Activated B cell treated with CpG ODN at 0.5 μM for 24 hours (primary cell): Measurements from ENCODE around the gene HAUS8. TPM values are rescaled to one million over a fixed set of nuclear protein-coding genes. Genes with fewer than 3 reads are reported as not detected.

Experiments
- ATAC-seq: fragments of 200-7000 bp; cut with Tn5 transposase; one replicate; pipeline ENCODE4 v1.10.0; 2021; ENCODE audit warnings: low read depth, mild to moderate bottlenecking, moderate library complexity
- CTCF ChIA-PET: fragments of 350-600 bp; sonication (Branson Sonifier 250); formaldehyde crosslinking; loops from one replicate; lab custom pipeline; 2021; ENCODE audit warnings: antibody characterized with exemption; lab: Charles Lee
- POLR2A ChIA-PET: fragments of 350-600 bp; sonication (Branson Sonifier 250); formaldehyde crosslinking; loops from one replicate; lab custom pipeline; 2021; ENCODE audit warnings: antibody characterized with exemption; lab: Charles Lee
- DNase-seq: peaks from one replicate; pipeline ENCODE4 v3.0.0; 2022
- H3K27ac Mint-ChIP-seq: one replicate; pipeline ENCODE4 v1.8.0; 2020; ENCODE audit warnings: mixed read lengths
- H3K27me3 Mint-ChIP-seq: one replicate; pipeline ENCODE4 v1.8.0; 2021; ENCODE audit warnings: mixed read lengths
- H3K36me3 Mint-ChIP-seq: one replicate; pipeline ENCODE4 v1.8.0; 2021; ENCODE audit warnings: low read depth, mixed read lengths
- H3K4me1 Mint-ChIP-seq: one replicate; pipeline ENCODE4 v1.8.0; 2021; ENCODE audit warnings: mixed read lengths
- H3K4me3 Mint-ChIP-seq: one replicate; pipeline ENCODE4 v1.8.0; 2020; ENCODE audit warnings: mild to moderate bottlenecking, mixed read lengths
- H3K9me3 Mint-ChIP-seq: one replicate; pipeline ENCODE4 v1.8.0; 2020; ENCODE audit warnings: mixed read lengths
- intact Hi-C: fragments of 100-400 bp; cut with micrococcal nuclease; formaldehyde crosslinking; loops from one replicate; pipeline ENCODE4 v1.15.1; 2024
- total RNA-seq: library from RNA; stranded (reverse); gene quantifications from 2 replicates; pipeline ENCODE4 v1.2.3, GENCODE V29; 2022
- TF ChIP-seq, protein P1 (sequence below): fragments of 200-600 bp; IDR thresholded peaks from one replicate; pipeline ENCODE4 v1.8.0; 2022; ENCODE audit warnings: antibody characterized with exemption, mild to moderate bottlenecking

The HAUS8 gene
- total RNA-seq, 1 donor from 2014 or later: 15.8 TPM

DNA sequence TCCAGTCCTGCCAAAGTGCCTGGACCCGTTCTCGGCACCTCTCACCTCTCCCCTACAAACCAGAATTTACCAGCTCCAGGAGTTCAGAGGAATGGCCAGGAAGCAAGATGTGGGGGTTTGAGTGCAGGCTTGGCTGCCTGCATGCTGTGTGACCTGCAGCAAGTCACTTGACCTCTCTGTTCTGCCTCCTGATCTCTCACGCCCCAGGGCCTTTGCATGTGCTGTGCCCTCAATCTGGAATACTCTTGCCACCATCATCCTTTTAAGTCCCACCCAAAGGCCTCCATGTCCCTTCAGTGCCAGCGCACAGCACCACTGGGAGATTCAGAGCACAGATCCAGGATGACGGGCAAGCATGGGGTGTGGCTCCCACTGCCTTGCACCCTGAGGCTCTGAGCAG is 43.7 kb upstream of the HAUS8 start:
- no peaks in the 10 kb centered on the region for H3K9me3 Mint-ChIP-seq
- peaks cover 48% of the 10 kb centered on the region for H3K4me1 Mint-ChIP-seq
- H3K27me3 Mint-ChIP-seq: no peaks in the 10 kb centered on the region
- TF ChIP-seq, protein P1, sequence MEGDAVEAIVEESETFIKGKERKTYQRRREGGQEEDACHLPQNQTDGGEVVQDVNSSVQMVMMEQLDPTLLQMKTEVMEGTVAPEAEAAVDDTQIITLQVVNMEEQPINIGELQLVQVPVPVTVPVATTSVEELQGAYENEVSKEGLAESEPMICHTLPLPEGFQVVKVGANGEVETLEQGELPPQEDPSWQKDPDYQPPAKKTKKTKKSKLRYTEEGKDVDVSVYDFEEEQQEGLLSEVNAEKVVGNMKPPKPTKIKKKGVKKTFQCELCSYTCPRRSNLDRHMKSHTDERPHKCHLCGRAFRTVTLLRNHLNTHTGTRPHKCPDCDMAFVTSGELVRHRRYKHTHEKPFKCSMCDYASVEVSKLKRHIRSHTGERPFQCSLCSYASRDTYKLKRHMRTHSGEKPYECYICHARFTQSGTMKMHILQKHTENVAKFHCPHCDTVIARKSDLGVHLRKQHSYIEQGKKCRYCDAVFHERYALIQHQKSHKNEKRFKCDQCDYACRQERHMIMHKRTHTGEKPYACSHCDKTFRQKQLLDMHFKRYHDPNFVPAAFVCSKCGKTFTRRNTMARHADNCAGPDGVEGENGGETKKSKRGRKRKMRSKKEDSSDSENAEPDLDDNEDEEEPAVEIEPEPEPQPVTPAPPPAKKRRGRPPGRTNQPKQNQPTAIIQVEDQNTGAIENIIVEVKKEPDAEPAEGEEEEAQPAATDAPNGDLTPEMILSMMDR: no peak
- peaks cover 48% of the 10 kb centered on the region for H3K36me3 Mint-ChIP-seq
- no peak overlapping the region for H3K4me3 Mint-ChIP-seq
- DNase-seq (no peak), ATAC-seq (no peak)
- H3K27ac Mint-ChIP-seq: no peak overlapping the region
- POLR2A ChIA-PET: no interaction called here
- intact Hi-C loops: no loop called here
- CTCF ChIA-PET: no interaction called here

DNA sequence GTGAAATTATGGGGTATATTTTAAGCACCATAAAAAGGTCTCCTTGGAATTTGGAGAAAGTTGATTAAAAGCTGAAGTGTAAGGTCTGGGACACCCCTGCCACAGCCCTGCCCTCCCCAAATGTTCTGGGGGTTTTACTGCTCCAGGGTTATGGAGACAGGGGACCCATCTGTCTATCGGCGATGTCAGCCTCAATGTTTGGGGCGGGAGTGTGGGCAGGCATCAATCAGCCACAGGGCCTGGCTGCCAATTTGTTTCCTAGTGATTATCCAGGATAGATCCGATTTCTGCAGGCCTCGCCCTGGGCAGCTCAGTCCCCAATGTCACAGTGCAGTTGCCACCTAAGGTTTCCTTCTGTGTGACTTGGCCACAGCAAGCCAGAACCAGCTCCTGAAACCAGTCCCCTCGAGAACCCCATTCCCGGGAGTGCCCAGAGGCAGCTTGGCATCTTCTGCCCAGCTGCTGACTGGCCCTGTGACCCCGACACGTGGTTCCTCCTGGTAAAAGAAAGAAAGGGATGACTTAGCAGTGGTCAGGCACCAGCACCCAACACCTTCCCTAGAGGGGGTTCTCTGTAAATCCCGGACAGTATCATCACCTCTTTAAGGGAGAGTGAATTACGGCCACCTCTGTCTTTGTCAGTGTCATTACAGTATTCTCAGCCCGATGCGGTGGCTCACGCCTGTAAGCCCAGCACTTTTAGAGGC is 41.9 kb upstream of the HAUS8 start:
- ATAC-seq (no peak), DNase-seq (no peak)
- TF ChIP-seq, protein P1: no peak
- no peaks in the 10 kb centered on the region for H3K9me3 Mint-ChIP-seq
- no peak overlapping the region for H3K4me3 Mint-ChIP-seq
- intact Hi-C loops: no loop called here
- ChIA-PET CTCF (no interaction called here), POLR2A (interaction anchor here (0.9 to 1.2 kb wide), 2 partner anchors 16 to 38 kb away, joined by 3 to 4 read pairs; no protein-coding TSS in a partner anchor)
- H3K36me3 Mint-ChIP-seq: peaks cover 51% of the 10 kb centered on the region
- H3K27ac Mint-ChIP-seq: peak overlapping the region; percentile 30
- peaks cover 59% of the 10 kb centered on the region for H3K4me1 Mint-ChIP-seq
- no peaks in the 10 kb centered on the region for H3K27me3 Mint-ChIP-seq

DNA sequence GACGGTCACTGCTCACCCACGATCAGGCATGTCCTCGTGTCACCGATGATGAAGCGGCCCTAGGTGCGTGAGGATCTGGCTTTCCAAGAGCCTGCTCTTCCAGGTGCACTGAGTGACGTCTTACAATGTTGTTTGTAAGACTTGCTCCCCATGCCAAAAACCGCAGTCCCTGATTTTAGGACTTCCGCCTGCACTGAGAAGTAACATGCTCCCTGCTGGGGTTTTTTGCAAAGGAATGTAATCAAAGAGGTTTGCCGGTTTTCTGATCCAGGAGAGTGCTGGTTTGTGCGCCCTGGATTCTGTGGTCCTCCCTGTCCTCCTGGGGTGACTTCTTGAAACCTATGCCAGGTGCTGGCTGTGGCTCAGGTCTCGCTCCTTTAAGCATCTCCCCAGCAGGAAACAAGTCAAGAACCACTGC is 39.2 kb upstream of the HAUS8 start:
- TF ChIP-seq, protein P1: no peak
- ChIA-PET POLR2A (interaction anchor here (1.3 kb wide), 1 partner anchor 12 kb away, joined by 6 read pairs; no protein-coding TSS in a partner anchor), CTCF (no interaction called here)
- intact Hi-C loops: no loop called here
- no peaks in the 10 kb centered on the region for H3K27me3 Mint-ChIP-seq
- H3K4me1 Mint-ChIP-seq: peaks cover 75% of the 10 kb centered on the region
- no peak overlapping the region for H3K4me3 Mint-ChIP-seq
- no peaks in the 10 kb centered on the region for H3K9me3 Mint-ChIP-seq
- H3K27ac Mint-ChIP-seq: no peak overlapping the region
- ATAC-seq (no peak), DNase-seq (no peak)
- H3K36me3 Mint-ChIP-seq: peaks cover 49% of the 10 kb centered on the region

DNA sequence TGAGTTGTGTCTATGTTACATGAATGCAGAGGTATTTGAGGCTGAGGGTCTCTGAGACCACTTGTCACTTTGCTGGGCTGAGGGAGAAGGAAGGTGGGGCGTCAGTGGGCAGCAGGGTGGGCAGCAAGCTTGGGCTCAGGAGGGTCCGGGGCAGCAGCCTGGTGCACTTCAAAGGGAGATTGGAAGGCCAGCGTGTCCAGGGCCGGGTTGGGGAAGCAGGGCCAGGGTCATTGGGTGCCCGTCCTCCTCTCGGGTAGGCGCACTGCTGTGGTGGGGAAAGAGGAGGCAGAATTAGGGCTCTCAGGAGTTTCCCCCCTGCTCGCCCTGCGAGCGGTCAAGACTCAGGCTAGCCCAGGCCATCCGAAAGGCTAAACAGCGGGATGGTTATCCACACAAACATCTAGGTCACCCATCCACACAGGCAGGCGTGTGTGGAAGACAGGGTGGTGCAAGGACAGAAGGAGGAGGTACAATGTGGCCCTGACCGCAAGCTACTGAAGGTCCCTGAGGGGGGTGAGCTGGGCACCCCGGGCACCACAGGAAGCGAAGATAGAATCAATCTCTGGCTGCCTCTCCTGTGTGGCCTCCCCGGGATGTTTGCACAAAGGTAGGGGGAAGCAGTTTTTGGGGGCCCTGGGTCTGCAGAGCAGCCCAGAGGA is 38.0 kb upstream of the HAUS8 start:
- ATAC-seq (no peak), DNase-seq (no peak)
- ChIA-PET CTCF (no interaction called here), POLR2A (no interaction called here)
- Mint-ChIP-seq H3K4me1 (peaks cover 85% of the 10 kb centered on the region), H3K27me3 (no peaks in the 10 kb centered on the region), H3K27ac (peak overlapping the region; percentile 53), H3K36me3 (peaks cover 47% of the 10 kb centered on the region), H3K4me3 (no peak overlapping the region), H3K9me3 (no peaks in the 10 kb centered on the region)
- intact Hi-C loops: no loop called here
- TF ChIP-seq, protein P1: no peak

DNA sequence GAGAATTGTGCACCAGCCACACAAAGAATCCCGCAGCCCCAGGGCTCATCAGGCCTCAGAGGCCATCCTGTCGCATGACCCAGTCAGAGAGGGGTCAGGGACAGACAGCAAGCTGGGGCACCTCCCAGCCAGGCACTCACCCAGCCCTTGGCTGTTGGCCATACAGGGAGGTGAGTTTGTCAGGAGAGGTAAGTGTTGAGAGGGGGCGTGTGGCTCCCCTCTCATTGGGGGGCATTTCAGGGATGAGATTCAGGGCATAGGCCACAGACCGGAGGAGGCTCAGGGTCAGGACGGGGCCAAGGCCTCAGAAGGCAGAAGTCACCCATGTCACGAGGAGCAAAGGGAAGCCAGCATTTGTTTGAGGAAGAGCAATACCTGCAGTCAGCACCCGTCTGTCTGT is 37.4 kb upstream of the HAUS8 start:
- no peak for ATAC-seq
- peaks cover 86% of the 10 kb centered on the region for H3K4me1 Mint-ChIP-seq
- ChIA-PET CTCF (no interaction called here), POLR2A (no interaction called here)
- TF ChIP-seq, protein P1: no peak
- H3K36me3 Mint-ChIP-seq: peaks cover 48% of the 10 kb centered on the region
- no peak overlapping the region for H3K27ac Mint-ChIP-seq
- DNase-seq: no peak
- intact Hi-C loops: no loop called here
- H3K27me3 Mint-ChIP-seq: no peaks in the 10 kb centered on the region
- H3K9me3 Mint-ChIP-seq: no peaks in the 10 kb centered on the region
- H3K4me3 Mint-ChIP-seq: no peak overlapping the region
